BLaER1 treated with 17β-estradiol and CSF1 and Interleukin-3, amounts not matched to agents 10 nM and 100 nM (cell line): ENCODE measurements around the gene GDPD4.

ENCODE experiments used
- H3K27ac ChIP-seq, 11 experiments: shearing (Covaris generic); formaldehyde crosslinking; 2 replicates each; pipeline ENCODE4 v1.8.1; 2022
- H3K27me3 ChIP-seq, 11 experiments: shearing (Covaris generic); formaldehyde crosslinking; 2 replicates each; pipeline ENCODE4 v1.8.1; 2022
- H3K36me3 ChIP-seq, 11 experiments: shearing (Covaris generic); formaldehyde crosslinking; 2 replicates each; pipeline ENCODE4 v1.8.1; 2022
- H3K4me1 ChIP-seq, 10 experiments: shearing (Covaris generic); formaldehyde crosslinking; 2 replicates each; pipeline ENCODE4 v1.8.1; 2022
- H3K4me2 ChIP-seq, 11 experiments: shearing (Covaris generic); formaldehyde crosslinking; 2 replicates each; pipeline ENCODE4 v1.8.1; 2022
- H3K4me3 ChIP-seq, 10 experiments: shearing (Covaris generic); formaldehyde crosslinking; 2 replicates each; pipeline ENCODE4 v1.8.1; 2022
- H3K9ac ChIP-seq, 11 experiments: shearing (Covaris generic); formaldehyde crosslinking; 2 replicates each; pipeline ENCODE4 v1.8.1; 2022
- H3K9me3 ChIP-seq, 11 experiments: shearing (Covaris generic); formaldehyde crosslinking; replicated peaks in 1 of 11; 2 replicates each; pipeline ENCODE4 v1.8.1; 2022
- H4K20me1 ChIP-seq, 11 experiments: shearing (Covaris generic); formaldehyde crosslinking; 2 replicates each; pipeline ENCODE4 v1.8.1; 2022
- Cebpa-rat ChIP-seq, 11 experiments: shearing (Covaris generic); IDR thresholded peaks; 2 replicates each; pipeline ENCODE4 v1.8.1; 2022

Gene GDPD4

GRCh38 chr11:77180346-77180745, 121.1 kb downstream of the GDPD4 start:
- Histone ChIP-seq H3K4me2 (no peak overlapping the region), H3K27me3 (no peaks in the 10 kb centered on the region), H3K4me1 (peaks cover 25 to 38% (median 30%) of the 10 kb centered on the region in 10 experiments), H4K20me1 (peaks cover 0 to 9% (median 0%) of the 10 kb centered on the region in 11 experiments; a peak in 2 of 22 replicates), H3K36me3 (peaks cover 0 to 78% (median 0%) of the 10 kb centered on the region in 11 experiments; a peak in 5 of 22 replicates), H3K9ac (no peak overlapping the region), H3K27ac (no peak overlapping the region), H3K9me3 (no peaks in the 10 kb centered on the region), H3K4me3 (no peak overlapping the region)
- TF ChIP-seq Cebpa-rat (IDR thresholded peaks at IDR 0.05) = no peak

- H3K4me3 ChIP-seq = no peak overlapping the region
- no peaks in the 10 kb centered on the region for H3K27me3 ChIP-seq
- no peak overlapping the region for H3K4me2 ChIP-seq
- no peak for TF ChIP-seq Cebpa-rat (IDR thresholded peaks at IDR 0.05)
- peaks cover 0 to 72% (median 0%) of the 10 kb centered on the region in 11 experiments; a peak in 5 of 22 replicates for H3K36me3 ChIP-seq
- H3K9me3 ChIP-seq = no peaks in the 10 kb centered on the region
- H3K9ac ChIP-seq = no peak overlapping the region
- H4K20me1 ChIP-seq = peaks cover 0 to 9% (median 0%) of the 10 kb centered on the region in 11 experiments; a peak in 2 of 22 replicates
- H3K4me1 ChIP-seq = peaks cover 28 to 38% (median 31%) of the 10 kb centered on the region in 10 experiments
- H3K27ac ChIP-seq = no peak overlapping the region
These were observed 121.8 kb downstream of the GDPD4 start for GRCh38 chr11:77179681-77180080.

GRCh38 chr11:77179048-77179447, 122.4 kb downstream of the GDPD4 start:
- Histone ChIP-seq H4K20me1 (0 out of 22 replicates have a peak, but pooled peaks cover 0 to 3% (median 0%) of the 10 kb centered on the region in 11 experiments), H3K27ac (no peak overlapping the region), H3K4me2 (no peak overlapping the region), H3K36me3 (peaks cover 0 to 69% (median 0%) of the 10 kb centered on the region in 11 experiments; a peak in 5 of 22 replicates), H3K4me3 (no peak overlapping the region), H3K4me1 (peaks cover 33 to 38% (median 34%) of the 10 kb centered on the region in 10 experiments), H3K9ac (no peak overlapping the region), H3K9me3 (no peaks in the 10 kb centered on the region), H3K27me3 (no peaks in the 10 kb centered on the region)
- no peak for TF ChIP-seq Cebpa-rat (IDR thresholded peaks at IDR 0.05)

GRCh38 chr11:77178150-77178549, 123.3 kb downstream of the GDPD4 start:
- H3K4me2 ChIP-seq = no peak overlapping the region
- H4K20me1 ChIP-seq = no peaks in the 10 kb centered on the region
- peaks cover 0 to 61% (median 0%) of the 10 kb centered on the region in 11 experiments; a peak in 5 of 22 replicates for H3K36me3 ChIP-seq
- no peaks in the 10 kb centered on the region for H3K27me3 ChIP-seq
- H3K27ac ChIP-seq = no peak overlapping the region
- H3K9me3 ChIP-seq = no peaks in the 10 kb centered on the region
- TF ChIP-seq Cebpa-rat (IDR thresholded peaks at IDR 0.05) = no peak
- no peak overlapping the region for H3K9ac ChIP-seq
- peaks cover 33 to 44% (median 39%) of the 10 kb centered on the region in 10 experiments for H3K4me1 ChIP-seq
- H3K4me3 ChIP-seq = no peak overlapping the region

GRCh38 chr11:77176996-77177395, 124.5 kb downstream of the GDPD4 start:
- no peak for TF ChIP-seq Cebpa-rat (IDR thresholded peaks at IDR 0.05)
- Histone ChIP-seq H3K27me3 (no peaks in the 10 kb centered on the region), H4K20me1 (no peaks in the 10 kb centered on the region), H3K9me3 (no peaks in the 10 kb centered on the region), H3K9ac (peak overlapping the region in 4 of 11 experiments; percentile 43 to 78 (median 66); a peak in 2 of 22 replicates), H3K4me1 (peaks cover 42 to 55% (median 49%) of the 10 kb centered on the region in 10 experiments), H3K27ac (peak overlapping the region in 8 of 11 experiments; percentile 69 to 85 (median 78); a peak in 13 of 22 replicates), H3K4me3 (peak overlapping the region in 2 of 10 experiments; percentile 46 to 57; a peak in 2 of 20 replicates), H3K4me2 (peak overlapping the region; percentile 85 to 93 (median 88)), H3K36me3 (peaks cover 0 to 50% (median 0%) of the 10 kb centered on the region in 11 experiments; a peak in 5 of 22 replicates)

GRCh38 chr11:77175869-77176539, 125.5 kb downstream of the GDPD4 start:
- TF ChIP-seq Cebpa-rat (IDR thresholded peaks at IDR 0.05) = no peak
- peak overlapping the region; percentile 40 to 89 (median 78) for H3K27ac ChIP-seq
- H3K9ac ChIP-seq = peak overlapping the region; percentile 42 to 85 (median 68); a peak in 21 of 22 replicates
- H3K27me3 ChIP-seq = no peaks in the 10 kb centered on the region
- peaks cover 0 to 40% (median 0%) of the 10 kb centered on the region in 11 experiments; a peak in 5 of 22 replicates for H3K36me3 ChIP-seq
- H3K9me3 ChIP-seq = no peaks in the 10 kb centered on the region
- peak overlapping the region; percentile 85 to 93 (median 88) for H3K4me2 ChIP-seq
- peak overlapping the region in 6 of 10 experiments; percentile 5 to 57 (median 45); a peak in 9 of 20 replicates for H3K4me3 ChIP-seq
- peaks cover 52 to 65% (median 58%) of the 10 kb centered on the region in 10 experiments for H3K4me1 ChIP-seq
- no peaks in the 10 kb centered on the region for H4K20me1 ChIP-seq

- peak overlapping the region in 5 of 10 experiments; percentile 5 to 57 (median 46); a peak in 9 of 20 replicates for H3K4me3 ChIP-seq
- 0 out of 22 replicates have a peak, but pooled peaks of 1 of the 11 experiments have one; percentile 6 for TF ChIP-seq Cebpa-rat (IDR thresholded peaks at IDR 0.05)
- H3K27me3 ChIP-seq = no peaks in the 10 kb centered on the region
- peak overlapping the region; percentile 40 to 89 (median 78) for H3K27ac ChIP-seq
- H3K9ac ChIP-seq = peak overlapping the region; percentile 42 to 85 (median 68); a peak in 21 of 22 replicates
- no peaks in the 10 kb centered on the region for H3K9me3 ChIP-seq
- H3K4me1 ChIP-seq = peaks cover 59 to 72% (median 64%) of the 10 kb centered on the region in 10 experiments
- peaks cover 0 to 32% (median 0%) of the 10 kb centered on the region in 11 experiments; a peak in 5 of 22 replicates for H3K36me3 ChIP-seq
- H4K20me1 ChIP-seq = no peaks in the 10 kb centered on the region
- H3K4me2 ChIP-seq = peak overlapping the region; percentile 85 to 93 (median 88)
These were observed 126.3 kb downstream of the GDPD4 start for GRCh38 chr11:77175021-77175842.

- H3K4me3 ChIP-seq = 0 out of 20 replicates have a peak overlapping the region, but pooled peaks of 1 of the 10 experiments have one; percentile 57
These were observed 126.9 kb downstream of the GDPD4 start for GRCh38 chr11:77174559-77174958.

More at GRCh38 chr11:77174559-77174958, 126.9 kb downstream of the GDPD4 start:
- no peaks in the 10 kb centered on the region for H4K20me1 ChIP-seq
- TF ChIP-seq Cebpa-rat (IDR thresholded peaks at IDR 0.05) = no peak
- H3K9me3 ChIP-seq = no peaks in the 10 kb centered on the region
- H3K27me3 ChIP-seq = no peaks in the 10 kb centered on the region
- 0 out of 22 replicates have a peak overlapping the region, but pooled peaks of 2 of the 11 experiments have one; percentile 63 to 68 for H3K9ac ChIP-seq
- peak overlapping the region in 4 of 11 experiments; percentile 75 to 85 (median 79); a peak in 4 of 22 replicates for H3K27ac ChIP-seq
- H3K4me1 ChIP-seq = peaks cover 63 to 74% (median 67%) of the 10 kb centered on the region in 10 experiments
- peaks cover 0 to 25% (median 0%) of the 10 kb centered on the region in 11 experiments; a peak in 5 of 22 replicates for H3K36me3 ChIP-seq
- peak overlapping the region; percentile 85 to 93 (median 88) for H3K4me2 ChIP-seq
